ENCODE measurements around the gene CYP8B1. TPM values are rescaled to one million over a fixed set of nuclear protein-coding genes. Genes with fewer than 3 reads are reported as not detected.

Gene CYP8B1
- total and polyA plus RNA-seq, 8 donors = 0.10 TPM; not detected in 7

DNA sequence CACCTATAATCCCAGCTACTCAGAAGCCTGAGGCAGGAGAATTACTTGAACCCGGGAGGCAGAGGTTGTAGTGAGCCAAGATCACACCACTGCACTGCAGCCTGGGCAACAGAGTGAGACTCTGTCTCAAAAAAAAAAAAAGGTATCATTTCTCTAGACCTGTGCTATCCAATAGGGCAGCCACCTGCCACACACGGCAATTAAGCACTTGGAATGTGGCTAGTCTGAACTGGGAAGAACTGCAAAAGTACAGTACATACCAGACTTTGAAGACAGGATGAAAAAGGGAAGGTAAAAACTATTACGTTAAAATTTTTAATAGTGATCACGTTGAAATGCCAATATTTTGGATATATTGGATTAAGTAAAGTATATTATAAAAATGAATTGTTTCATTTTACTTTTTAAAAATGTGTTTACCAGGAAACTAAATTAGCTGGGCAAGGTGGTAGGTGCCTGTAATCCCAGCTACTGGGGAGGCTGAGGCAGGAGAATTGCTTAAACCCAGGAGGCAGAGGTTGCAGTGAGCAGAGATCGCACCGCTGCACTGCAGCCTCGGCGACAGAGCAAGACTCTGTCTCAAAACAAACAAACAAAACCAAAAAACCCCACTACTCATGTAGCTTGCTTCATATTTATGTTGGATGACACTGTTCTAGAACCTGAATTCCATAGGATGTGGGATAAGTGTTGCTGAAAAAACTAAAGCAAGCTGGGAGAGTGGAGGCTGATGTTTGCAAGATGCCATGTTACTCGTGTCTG is 2.3 kb downstream of the CYP8B1 start:
- intact Hi-C loops (cut with DNase I; ENCODE audit: low total_unique reads) = no loop called here
- no peaks in the 10 kb centered on the region for H3K36me3 ChIP-seq
- WGBS, 5 donors = 76 to 88% (median 80%) methylated on average over 9 of the region's 9 CpGs
- no peak overlapping the region for H3K27ac ChIP-seq
- no peak for DNase-seq
- TF ChIP-seq EP300 (IDR thresholded peaks at IDR 0.05) (no peak), POLR2A (IDR thresholded peaks at IDR 0.05) (no peak), POLR2AphosphoS5 (IDR thresholded peaks at IDR 0.05) (no peak)
- TF ChIP-seq, protein P1, sequence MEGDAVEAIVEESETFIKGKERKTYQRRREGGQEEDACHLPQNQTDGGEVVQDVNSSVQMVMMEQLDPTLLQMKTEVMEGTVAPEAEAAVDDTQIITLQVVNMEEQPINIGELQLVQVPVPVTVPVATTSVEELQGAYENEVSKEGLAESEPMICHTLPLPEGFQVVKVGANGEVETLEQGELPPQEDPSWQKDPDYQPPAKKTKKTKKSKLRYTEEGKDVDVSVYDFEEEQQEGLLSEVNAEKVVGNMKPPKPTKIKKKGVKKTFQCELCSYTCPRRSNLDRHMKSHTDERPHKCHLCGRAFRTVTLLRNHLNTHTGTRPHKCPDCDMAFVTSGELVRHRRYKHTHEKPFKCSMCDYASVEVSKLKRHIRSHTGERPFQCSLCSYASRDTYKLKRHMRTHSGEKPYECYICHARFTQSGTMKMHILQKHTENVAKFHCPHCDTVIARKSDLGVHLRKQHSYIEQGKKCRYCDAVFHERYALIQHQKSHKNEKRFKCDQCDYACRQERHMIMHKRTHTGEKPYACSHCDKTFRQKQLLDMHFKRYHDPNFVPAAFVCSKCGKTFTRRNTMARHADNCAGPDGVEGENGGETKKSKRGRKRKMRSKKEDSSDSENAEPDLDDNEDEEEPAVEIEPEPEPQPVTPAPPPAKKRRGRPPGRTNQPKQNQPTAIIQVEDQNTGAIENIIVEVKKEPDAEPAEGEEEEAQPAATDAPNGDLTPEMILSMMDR (IDR thresholded peaks at IDR 0.05) = no peak
- no peaks in the 10 kb centered on the region for H3K27me3 ChIP-seq
- H3K4me1 ChIP-seq = peaks cover 0 to 8% (median 3%) of the 10 kb centered on the region in 4 donors
- no peak overlapping the region for H3K4me3 ChIP-seq
- no peaks in the 10 kb centered on the region for H3K9me3 ChIP-seq

DNA sequence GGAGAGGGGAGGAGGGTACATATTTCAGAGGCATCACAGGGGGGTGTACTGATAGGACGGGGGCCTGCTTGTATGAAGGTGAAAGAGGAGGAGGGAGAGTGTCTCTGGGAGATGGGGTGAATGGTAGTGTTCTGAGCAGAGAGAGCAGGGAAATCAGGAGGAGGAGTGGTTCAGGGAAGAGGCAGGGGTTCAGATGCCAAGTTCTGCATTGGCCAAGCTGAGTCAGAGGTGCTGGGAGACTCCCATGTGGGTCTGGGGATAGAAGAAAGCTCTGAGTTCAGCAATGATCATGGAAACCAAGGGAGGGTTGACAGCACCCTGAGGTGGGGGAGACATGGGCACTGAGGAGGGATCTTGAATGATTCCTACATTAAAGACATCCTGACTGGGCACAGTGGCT is 3.0 kb downstream of the CYP8B1 start:
- Histone ChIP-seq H3K36me3 (no peaks in the 10 kb centered on the region), H3K27me3 (no peaks in the 10 kb centered on the region), H3K4me3 (no peak overlapping the region), H3K4me1 (peaks cover 0 to 8% (median 3%) of the 10 kb centered on the region in 4 donors), H3K9me3 (no peaks in the 10 kb centered on the region), H3K27ac (no peak overlapping the region)
- intact Hi-C loops (cut with DNase I; ENCODE audit: low total_unique reads) = no loop called here
- no peak for DNase-seq
- WGBS, 5 donors = 82 to 95% (median 88%) methylated on average over 1 of the region's 1 CpG
- TF ChIP-seq POLR2A (IDR thresholded peaks at IDR 0.05) (no peak), POLR2AphosphoS5 (IDR thresholded peaks at IDR 0.05) (no peak), EP300 (IDR thresholded peaks at IDR 0.05) (no peak)
- TF ChIP-seq, protein P1 (IDR thresholded peaks at IDR 0.05) = no peak

DNA sequence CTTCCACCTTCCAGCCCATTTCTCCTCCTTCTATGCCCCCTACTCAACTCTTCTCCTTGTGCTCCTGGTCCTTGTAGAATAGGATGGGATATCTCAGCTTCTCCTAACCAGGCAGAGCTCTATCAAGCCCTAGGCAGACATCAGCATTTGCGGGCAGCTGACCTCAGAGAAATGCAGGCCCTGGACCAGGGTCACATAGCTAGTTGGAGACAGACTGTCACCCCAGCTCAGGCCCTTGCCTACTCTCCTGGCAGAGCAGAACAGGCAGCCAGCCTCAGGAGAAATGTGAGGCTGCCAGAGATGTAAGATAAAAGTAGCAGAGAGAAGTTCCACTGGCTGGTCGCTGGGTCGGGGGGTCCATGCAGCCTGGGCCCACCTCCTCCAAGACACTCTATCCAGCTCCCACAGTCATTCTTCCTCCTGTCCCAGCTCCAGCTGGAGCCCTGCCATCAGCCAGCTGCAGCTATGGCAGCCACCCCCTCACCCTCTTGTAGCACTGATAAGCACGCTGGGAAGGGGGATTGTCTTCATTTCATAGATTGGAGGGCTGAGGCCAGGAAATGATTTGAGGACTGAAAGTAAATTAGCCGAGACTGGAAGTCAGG is 4.0 kb downstream of the CYP8B1 start:
- Histone ChIP-seq H3K36me3 (no peaks in the 10 kb centered on the region), H3K9me3 (no peaks in the 10 kb centered on the region), H3K27ac (no peak overlapping the region), H3K4me1 (peaks cover 0 to 8% (median 3%) of the 10 kb centered on the region in 4 donors), H3K27me3 (no peaks in the 10 kb centered on the region), H3K4me3 (no peak overlapping the region)
- TF ChIP-seq, protein P1 (IDR thresholded peaks at IDR 0.05) = no peak
- TF ChIP-seq POLR2A (IDR thresholded peaks at IDR 0.05) (no peak), POLR2AphosphoS5 (IDR thresholded peaks at IDR 0.05) (no peak), EP300 (IDR thresholded peaks at IDR 0.05) (no peak)
- intact Hi-C loops (cut with DNase I; ENCODE audit: low total_unique reads) = no loop called here
- WGBS, 5 donors = 26 to 41% (median 35%) methylated on average over 4 to 5 of the region's 5 CpGs
- DNase-seq = peak in 1 of 2 donors; percentile 42

DNA sequence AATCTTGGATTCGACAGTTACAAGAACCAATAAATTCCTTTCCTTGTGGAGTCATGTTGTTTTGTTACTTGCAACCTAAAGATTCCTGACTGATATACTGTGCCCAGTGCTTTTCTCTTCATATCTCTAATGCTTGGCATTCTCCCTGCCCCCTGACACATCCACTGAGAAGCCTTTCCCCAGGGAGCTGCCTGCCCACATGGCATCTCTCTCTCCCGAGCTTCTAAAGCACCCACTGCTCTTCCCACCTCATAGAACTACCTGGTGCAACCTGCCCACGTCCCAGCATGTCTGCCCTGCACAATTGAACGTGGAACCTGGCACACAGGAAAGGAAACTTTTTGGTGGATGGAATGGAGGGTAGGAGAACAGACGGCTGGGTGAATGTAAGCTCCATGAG is 6.8 kb downstream of the CYP8B1 start:
- TF ChIP-seq POLR2AphosphoS5 (IDR thresholded peaks at IDR 0.05) = no peak
- H3K27me3 ChIP-seq = no peaks in the 10 kb centered on the region
- H3K27ac ChIP-seq = no peak overlapping the region
- H3K36me3 ChIP-seq = no peaks in the 10 kb centered on the region
- 66 to 76% (median 74%) methylated on average over 5 of the region's 5 CpGs for WGBS, 5 donors
- no peaks in the 10 kb centered on the region for H3K9me3 ChIP-seq
- no peak overlapping the region for H3K4me3 ChIP-seq
- intact Hi-C loops (cut with DNase I; ENCODE audit: low total_unique reads) = no loop called here
- no peak for DNase-seq
- peaks cover 0 to 8% (median 3%) of the 10 kb centered on the region in 4 donors for H3K4me1 ChIP-seq

DNA sequence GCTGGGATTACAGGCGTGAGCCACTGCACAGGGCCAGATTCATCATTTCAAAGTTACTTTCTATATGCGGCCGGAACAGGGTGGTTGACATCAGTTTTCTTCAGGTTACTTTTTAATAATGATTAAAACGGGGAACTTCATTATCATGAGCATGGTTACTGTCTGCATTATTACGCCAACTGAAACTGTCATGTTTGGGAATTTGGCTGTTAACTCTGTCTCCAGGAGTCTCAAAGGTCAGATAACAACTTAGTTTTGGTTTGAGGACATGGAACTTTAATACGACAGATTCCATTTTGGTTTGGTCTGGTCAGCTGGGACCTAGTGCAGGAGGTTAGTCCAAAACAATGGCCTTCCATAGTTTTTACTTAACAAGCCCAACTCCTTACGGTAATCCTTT is 8.5 kb downstream of the CYP8B1 start:
- TF ChIP-seq POLR2A (IDR thresholded peaks at IDR 0.05) (no peak), POLR2AphosphoS5 (IDR thresholded peaks at IDR 0.05) (no peak), EP300 (IDR thresholded peaks at IDR 0.05) (no peak)
- TF ChIP-seq, protein P1 (IDR thresholded peaks at IDR 0.05) = no peak
- Histone ChIP-seq H3K27ac (no peak overlapping the region), H3K4me3 (no peak overlapping the region), H3K9me3 (no peaks in the 10 kb centered on the region), H3K4me1 (peaks cover 0 to 7% (median 3%) of the 10 kb centered on the region in 4 donors), H3K36me3 (no peaks in the 10 kb centered on the region), H3K27me3 (no peaks in the 10 kb centered on the region)
- no peak for DNase-seq
- WGBS, 5 donors = 85 to 94% (median 92%) methylated on average over 7 of the region's 7 CpGs
- intact Hi-C loops (cut with DNase I; ENCODE audit: low total_unique reads) = no loop called here

Measured in stomach (tissue), 9 donors.